Prostate gland (tissue), 2 donors: Measurements from ENCODE around the gene NR6A1.

ENCODE experiments used
- POLR2AphosphoS5 ChIP-seq: sonication (generic); formaldehyde crosslinking; IDR thresholded peaks from one replicate; pipeline ENCODE4 v1.6.1; 2017; ENCODE audit warnings: antibody characterized with exemption
- TF ChIP-seq, protein P1 (sequence below), 4 experiments: fragments of 200-600 bp in 2 of 4; fragments of 450-650 bp in 2 of 4; sonication (generic) in 2 of 4; IDR thresholded peaks; 1 replicate in 3 of 4; 2 replicates in 1 of 4; pipeline ENCODE4 v1.5.1; 2016 to 2019; ENCODE audit warnings: antibody characterized with exemption in 4 of 4, mild to moderate bottlenecking in 2 of 4, moderate library complexity in 2 of 4

DNA sequence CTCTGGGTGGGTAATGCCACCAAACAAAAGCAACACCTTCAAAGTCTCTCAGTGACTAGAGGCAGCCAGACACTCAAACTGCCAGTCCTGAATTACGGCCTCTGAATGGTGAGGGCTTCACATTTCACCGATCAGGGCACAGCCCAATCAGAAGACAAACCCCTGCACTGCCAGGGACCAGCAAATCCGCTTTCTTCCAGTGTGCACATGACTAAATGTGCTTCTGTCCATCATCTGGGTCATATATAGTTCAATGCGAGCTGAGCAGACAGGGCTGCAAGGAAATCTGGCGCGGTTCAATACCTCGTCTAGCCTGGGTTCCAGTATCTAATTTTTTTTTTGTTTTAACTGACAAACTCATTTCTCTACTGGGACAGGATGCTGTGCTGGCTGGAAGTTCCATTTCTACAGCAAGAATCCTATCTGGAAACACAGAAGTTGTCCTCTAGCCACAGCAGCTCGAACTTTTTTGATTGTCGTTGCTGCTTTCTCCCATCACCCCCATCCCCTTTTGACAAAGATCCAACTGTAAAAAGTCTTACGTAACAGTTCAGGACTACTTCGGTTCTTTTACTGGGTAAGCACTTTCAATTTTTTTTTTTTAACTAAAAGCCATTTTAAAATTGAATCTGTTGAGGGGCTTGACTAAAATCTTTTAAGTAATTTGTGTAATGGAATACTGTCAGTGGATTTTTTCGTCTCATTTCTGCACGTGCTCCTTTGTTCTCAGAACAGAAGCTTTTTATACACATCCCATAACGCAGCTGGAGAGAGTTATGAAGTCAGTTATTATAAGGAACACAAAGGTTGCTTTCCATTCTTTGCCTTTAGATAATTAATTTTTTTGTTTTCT is 112.7 kb downstream of the NR6A1 start:
- TF ChIP-seq, protein P1, sequence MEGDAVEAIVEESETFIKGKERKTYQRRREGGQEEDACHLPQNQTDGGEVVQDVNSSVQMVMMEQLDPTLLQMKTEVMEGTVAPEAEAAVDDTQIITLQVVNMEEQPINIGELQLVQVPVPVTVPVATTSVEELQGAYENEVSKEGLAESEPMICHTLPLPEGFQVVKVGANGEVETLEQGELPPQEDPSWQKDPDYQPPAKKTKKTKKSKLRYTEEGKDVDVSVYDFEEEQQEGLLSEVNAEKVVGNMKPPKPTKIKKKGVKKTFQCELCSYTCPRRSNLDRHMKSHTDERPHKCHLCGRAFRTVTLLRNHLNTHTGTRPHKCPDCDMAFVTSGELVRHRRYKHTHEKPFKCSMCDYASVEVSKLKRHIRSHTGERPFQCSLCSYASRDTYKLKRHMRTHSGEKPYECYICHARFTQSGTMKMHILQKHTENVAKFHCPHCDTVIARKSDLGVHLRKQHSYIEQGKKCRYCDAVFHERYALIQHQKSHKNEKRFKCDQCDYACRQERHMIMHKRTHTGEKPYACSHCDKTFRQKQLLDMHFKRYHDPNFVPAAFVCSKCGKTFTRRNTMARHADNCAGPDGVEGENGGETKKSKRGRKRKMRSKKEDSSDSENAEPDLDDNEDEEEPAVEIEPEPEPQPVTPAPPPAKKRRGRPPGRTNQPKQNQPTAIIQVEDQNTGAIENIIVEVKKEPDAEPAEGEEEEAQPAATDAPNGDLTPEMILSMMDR (IDR thresholded peaks at IDR 0.05), result no peak
- TF ChIP-seq POLR2AphosphoS5, result peak; percentile 78
